HL-60/S4 treated with retinoic acid at 250 ng/mL for 4 days and 3 days (cell line): ENCODE results near the gene MRGPRD.
"Not testable (repeated sequence)": the region's sequence is repeated elsewhere in the genome, so short reads cannot be mapped to it uniquely, and the experiment has no call there.

ENCODE experiments used
- in situ Hi-C: fragments of 300-500 bp; cut with MboI; formaldehyde crosslinking; loops from 2 replicates; pipeline ENCODE4 v1.7.0; 2022; ENCODE audit warnings: low sequenced_read_pairs

MRGPRD gene

GRCh38 chr11:68994161-68994893 is 13.5 kb upstream of the MRGPRD start:
- in situ Hi-C loops: no loop called here

DNA sequence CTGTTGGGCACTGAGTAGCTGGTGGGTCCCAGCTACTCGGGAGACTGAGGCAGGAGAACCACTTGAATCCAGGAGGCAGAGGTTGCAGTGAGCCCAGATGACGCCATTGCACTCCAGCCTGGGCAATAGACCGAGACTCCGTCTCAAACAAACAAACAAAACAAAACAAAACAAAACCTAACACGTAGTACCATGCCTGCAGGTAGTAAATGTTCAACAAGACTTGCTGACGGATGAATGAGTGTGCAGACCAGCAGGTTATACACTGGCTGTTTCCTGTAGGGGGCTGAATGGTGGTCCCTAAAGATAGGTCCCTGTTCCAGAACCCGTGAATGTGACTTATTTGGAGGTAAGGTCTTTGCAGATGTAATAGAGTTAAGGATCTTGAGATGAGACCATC is 12.8 kb upstream of the MRGPRD start:
- in situ Hi-C loops: no loop called here

- in situ Hi-C loops: no loop called here
Observed at GRCh38 chr11:68992743-68993255, 12.0 kb upstream of the MRGPRD start.

DNA sequence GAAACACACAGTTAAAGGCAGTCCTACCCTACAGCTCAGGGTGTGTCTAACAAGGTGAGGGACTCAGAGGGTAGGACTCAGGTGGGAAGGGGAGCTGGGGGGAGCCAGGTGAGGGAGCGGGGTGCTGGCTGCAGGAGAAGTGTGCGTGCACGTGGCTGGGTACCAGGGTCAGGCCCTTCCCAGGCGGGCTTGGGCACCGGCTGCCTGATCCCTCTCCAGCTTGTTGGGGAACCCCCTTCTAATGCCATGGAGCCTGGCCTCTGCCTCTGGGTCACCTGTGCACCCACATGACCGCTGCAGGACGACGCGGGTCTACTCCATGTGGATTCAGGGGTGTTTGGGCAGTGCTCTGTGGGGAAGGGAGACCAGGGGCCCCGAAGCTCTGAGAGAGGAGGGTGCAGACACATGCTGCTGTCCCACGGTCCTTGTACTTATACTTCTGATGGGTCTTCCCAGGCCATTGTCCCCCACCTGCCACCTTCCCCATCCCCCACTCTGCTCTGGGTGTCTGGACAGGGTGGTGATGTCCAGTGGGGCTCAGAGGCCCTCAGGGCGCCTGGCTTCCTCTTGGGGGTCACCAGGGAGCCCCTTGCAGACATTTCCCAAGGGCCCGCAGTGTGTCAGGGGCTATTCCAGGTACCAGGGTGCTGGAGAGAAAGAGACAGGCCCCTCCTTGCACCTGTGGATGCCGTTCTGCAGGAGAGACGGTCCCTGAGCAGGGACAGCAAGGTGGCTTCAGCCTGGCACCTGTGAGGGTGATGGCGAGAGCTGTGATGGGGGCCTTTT is 10.4 kb upstream of the MRGPRD start:
- in situ Hi-C loops: no loop called here

DNA sequence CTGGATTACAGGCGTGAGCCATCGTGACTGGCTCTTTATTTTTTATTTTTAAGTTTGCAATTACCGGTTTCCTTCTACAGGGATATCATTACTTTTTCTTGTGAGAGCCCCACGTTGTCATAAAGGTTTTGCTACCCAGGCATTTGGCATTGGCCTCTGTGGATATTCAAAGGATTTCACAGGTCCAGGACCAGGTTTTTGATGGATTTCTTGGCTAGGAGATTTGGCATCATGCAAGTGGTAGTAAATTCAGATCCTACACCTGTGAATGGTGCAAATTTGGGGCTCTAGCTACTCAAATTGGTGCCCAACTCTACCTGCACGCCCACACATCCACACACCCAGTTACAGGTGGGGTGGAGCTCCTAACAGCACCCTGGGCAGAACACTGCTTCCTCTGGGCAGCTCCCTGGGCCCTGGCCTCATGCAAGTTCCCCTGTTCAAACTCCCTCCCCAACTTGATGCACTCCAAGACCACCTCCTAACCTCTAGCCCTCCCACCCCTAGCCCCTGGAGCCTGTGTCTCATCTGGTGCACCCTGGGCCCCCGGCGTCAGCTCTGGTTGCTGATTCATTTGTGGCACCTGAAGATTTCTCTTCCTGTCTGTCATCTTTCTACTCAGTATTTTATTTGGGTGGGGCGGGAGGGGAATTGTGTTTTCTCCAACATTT is 9.3 kb upstream of the MRGPRD start:
- in situ Hi-C loops: no loop called here

DNA sequence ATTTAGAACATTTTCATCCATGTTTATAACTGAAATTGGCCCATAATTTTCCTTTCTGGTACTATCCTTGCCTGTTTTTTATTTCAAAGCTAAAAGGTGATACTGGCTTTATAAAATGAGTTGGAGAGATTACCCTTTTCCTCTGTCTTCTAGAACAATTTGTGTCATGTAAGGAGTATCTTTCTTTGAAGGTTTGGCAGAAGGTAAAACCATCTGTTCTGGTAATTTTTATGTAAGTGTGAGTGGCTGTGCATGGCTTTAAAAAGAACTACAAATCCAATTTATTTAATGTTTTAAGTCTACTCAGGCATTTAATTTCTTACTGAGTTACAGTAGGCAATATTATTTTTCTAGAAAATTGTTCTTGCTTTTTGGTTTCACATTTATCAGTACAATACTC is 7.7 kb upstream of the MRGPRD start:
- in situ Hi-C loops: no loop called here

GRCh38 chr11:68987211-68987610 is 6.4 kb upstream of the MRGPRD start:
- in situ Hi-C loops: no loop called here

DNA sequence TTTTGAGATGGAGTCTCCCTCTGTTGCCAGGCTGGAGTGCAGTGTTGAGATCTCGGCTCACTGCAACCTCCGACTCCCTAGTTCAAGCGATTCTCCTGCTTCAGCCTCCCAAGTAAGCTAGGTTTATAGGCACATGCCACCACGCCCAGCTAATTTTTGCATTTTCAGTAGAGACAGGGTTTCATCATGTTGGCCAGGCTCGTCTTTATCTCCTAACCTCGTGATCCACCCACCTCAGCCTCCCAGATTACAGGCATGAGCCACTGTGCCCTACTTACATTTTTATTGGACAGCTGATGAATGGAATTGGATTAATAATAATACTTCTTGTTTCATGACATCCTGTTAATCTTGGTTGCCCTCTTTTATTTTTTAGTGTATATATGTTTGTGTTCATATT is 3.0 kb upstream of the MRGPRD start:
- in situ Hi-C loops: no loop called here

DNA sequence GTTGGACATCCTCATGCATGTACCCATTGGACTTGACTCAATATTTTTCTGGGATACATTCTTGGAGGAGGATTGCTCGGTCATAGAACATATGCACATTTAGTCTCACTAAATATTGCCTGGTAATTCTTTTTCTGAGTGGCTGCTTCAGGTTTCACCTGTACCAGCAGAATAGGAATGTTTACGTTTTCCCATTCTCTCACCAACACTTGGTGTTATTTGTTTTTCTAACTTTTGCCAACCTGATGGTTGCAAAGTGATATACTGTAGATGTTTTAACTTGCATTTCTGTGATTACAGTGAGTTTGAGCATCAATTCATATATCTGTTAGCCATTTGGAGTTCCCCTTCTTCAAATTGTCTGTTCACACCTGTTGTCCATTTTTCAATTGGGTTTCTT is 1.3 kb upstream of the MRGPRD start:
- in situ Hi-C loops: no loop called here

- in situ Hi-C loops: no loop called here
Observed at GRCh38 chr11:68979931-68980775, 633 bp downstream of the MRGPRD start.

DNA sequence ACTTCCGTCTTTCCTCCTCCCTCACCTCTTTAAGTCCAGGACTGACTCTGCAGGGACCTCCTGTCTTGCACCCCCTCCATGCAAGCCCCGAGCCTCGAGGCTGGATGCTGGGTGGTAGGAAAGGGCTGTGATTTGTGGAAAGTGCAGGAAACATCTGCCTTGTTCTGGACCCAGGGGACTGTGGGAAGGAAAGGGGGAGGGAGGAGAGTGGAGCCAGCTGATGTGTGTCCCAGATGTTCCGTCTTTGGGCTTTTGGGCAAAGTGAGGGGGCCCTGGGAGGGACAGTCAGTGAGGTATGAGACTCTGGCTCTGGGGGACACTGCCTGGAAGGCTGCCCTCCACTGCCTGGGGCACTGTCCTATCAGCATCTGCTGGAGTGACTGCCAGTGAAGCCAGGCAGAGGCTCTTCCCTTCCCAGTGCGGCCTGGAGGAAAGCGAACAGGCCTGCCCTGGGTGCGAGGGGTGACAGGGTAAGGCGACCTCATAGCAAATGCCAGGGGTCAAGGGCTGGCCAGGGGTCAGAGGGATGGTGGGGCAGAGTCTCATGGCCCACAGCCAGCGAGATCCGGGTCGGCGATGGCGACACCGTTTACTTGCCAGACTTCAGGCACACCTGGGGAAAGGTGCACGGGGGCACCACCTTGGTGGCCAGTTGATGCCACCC is 1.7 kb downstream of the MRGPRD start:
- in situ Hi-C loops: no loop called here

DNA sequence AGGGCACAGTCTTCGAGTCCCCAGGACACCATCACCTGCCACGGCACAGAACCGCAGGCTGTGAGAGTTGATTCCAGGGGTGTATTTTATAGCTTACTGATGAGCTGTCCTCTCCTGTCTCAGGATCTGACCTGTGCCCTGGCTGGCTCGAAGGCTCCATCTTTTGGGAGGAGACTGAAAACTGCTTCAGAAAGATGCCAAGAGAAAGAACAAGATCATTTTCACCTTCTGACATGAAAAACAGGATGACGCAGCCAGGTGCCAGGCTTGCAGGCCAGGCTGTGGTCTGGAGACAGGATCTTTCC is 2.2 kb downstream of the MRGPRD start:
- in situ Hi-C loops: no loop called here

- in situ Hi-C loops: no loop called here
Observed at GRCh38 chr11:68977781-68978625, 2.8 kb downstream of the MRGPRD start.

DNA sequence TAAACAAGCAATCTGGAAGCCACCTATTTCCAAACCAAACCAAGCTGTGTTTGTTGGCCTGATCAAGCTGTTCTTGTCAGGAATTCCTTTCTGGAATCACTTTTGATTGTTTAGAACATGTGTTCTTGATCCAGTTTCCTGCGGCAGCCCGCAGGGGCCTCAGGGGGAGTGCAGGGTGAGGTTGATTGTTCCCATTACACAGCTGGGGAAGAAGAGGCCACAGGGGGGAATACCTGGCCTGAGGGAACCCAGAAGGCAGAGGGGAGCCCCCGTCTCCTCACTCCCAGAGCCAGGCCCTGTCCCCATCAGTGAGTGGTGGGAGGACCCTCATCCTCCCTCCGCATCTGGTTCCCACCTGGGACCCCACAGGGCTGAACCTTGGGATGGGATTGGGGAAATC is 4.2 kb downstream of the MRGPRD start:
- in situ Hi-C loops: no loop called here

DNA sequence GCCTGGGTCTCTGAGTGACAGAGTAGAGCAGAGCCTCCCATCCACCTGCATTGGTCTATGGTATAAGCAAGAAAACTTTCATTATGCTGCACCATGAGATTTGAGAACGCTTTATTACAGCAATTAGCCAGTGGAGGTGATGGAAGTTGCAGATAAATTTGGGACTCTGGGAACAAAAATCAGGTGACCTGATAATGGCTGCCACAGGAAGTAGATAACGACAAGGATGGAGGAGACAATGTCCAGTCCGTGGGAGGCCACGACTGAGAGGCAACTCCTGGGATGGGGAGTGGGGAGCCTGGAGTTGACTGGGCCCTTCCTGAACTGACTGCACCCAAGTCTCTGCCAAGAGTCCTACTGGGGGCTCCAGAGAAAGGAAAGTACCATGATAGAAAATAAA is 4.7 kb downstream of the MRGPRD start:
- in situ Hi-C loops: no loop called here

- in situ Hi-C loops: no loop called here
Observed at GRCh38 chr11:68974421-68975194, 6.2 kb downstream of the MRGPRD start.

- in situ Hi-C loops: not testable (repeated sequence)
Observed at GRCh38 chr11:68973706-68974105, 7.1 kb downstream of the MRGPRD start.

- in situ Hi-C loops: no loop called here
Observed at GRCh38 chr11:68973219-68973618, 7.6 kb downstream of the MRGPRD start.
